ENCODE results near the gene ZBTB20.

The ZBTB20 gene

DNA sequence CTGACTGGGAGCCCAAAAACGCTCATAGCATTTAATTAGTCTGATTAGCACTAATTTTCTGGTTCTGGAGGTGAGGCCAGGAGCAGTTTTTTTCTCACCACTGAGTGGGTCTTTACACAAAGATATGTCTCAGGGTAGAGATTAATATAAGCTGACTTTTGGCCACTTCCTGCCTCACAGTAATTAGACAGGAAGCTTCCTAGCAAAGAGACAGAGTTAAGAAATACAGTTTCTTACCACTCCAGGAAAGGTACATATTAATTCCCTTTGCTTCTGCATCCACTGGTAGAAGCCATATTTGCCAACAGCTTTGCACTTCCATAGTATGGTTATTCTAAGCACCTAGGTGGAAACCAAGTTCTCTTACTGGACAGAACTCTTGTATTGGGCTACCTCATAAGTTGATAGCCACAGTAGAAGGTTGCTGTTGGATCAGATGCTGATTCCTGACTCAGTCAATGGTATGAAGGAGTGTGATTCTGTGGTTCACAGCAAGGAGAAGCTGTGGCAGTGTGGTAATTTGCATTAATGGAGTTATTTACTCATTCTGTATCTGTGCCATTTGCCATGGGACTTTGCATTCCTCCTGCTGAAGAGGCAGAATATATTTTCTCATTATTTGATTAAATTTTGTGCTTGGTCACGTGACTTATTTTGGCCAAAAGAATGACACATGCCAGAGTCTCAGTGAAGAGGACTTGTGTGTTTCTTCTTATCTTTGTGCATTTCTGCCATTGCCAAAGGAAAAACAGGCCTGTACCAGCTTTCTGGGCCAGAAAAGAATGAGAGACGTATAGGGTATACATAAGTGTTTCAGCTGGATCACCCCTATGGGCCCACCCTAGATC lies 17.5 kb upstream of the ZBTB20 start:
- no peak overlapping the region for H3K27ac ChIP-seq (ENCODE audit: low read depth, low read length)
- H2AFZ ChIP-seq (ENCODE audit: low read length, unreplicated experiment) = no peak overlapping the region
- no peaks in the 10 kb centered on the region for H3K27me3 ChIP-seq (ENCODE audit: insufficient read depth, low read length)
- H3K36me3 ChIP-seq (ENCODE audit: insufficient read depth, low read length) = no peaks in the 10 kb centered on the region
- no peaks in the 10 kb centered on the region for H3K4me1 ChIP-seq (ENCODE audit: control insufficient read depth, insufficient read depth, low read length, unreplicated experiment)
- no peak overlapping the region for H3K4me3 ChIP-seq (ENCODE audit: low read depth, low read length)
- H3K79me2 ChIP-seq (ENCODE audit: control insufficient read depth, insufficient read depth, low read length, unreplicated experiment) = no peaks in the 10 kb centered on the region

DNA sequence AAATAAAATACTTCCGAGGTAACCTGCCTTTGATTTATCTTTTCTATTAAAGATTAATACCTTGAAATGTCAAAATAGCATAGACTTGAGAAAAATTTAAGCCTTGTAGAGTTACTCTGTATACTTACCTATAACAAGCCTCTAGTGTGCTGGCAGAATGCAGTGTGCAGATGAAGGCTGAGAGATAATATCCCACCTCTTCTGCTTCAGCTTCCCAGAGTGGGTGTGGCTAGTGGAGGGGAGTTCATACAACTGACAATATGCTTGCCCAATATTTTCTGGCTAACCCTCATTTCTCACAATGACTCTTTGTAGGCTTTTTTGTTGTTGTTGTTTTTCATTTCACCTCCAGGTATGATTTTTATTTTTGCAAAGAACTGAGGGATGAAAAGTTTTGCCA lies 15.7 kb upstream of the ZBTB20 start:
- no peak overlapping the region for H3K27ac ChIP-seq (ENCODE audit: low read depth, low read length)
- no peak overlapping the region for H2AFZ ChIP-seq (ENCODE audit: low read length, unreplicated experiment)
- no peaks in the 10 kb centered on the region for H3K36me3 ChIP-seq (ENCODE audit: insufficient read depth, low read length)
- no peaks in the 10 kb centered on the region for H3K79me2 ChIP-seq (ENCODE audit: control insufficient read depth, insufficient read depth, low read length, unreplicated experiment)
- H3K27me3 ChIP-seq (ENCODE audit: insufficient read depth, low read length) = no peaks in the 10 kb centered on the region
- H3K4me3 ChIP-seq (ENCODE audit: low read depth, low read length) = no peak overlapping the region
- no peaks in the 10 kb centered on the region for H3K4me1 ChIP-seq (ENCODE audit: control insufficient read depth, insufficient read depth, low read length, unreplicated experiment)

DNA sequence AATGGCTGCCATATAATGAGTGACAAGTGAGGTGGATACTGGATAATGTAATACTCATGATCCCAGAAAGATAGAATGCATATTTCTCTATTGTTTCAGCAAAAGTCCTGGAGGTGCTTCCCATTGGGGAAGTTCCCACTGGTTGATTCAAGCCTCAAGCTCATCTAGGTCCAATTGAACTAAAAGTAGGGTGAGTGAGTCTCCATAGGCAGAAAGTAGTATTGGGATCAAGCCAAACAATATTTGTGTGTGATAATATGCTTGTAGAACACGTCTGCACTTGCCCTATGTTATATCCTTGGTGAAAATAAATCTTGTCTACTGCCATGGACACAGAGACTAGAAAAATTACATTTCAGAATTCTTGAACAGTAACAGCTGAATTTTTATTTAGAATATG lies 14.8 kb upstream of the ZBTB20 start:
- no peak overlapping the region for H3K27ac ChIP-seq (ENCODE audit: low read depth, low read length)
- H3K27me3 ChIP-seq (ENCODE audit: insufficient read depth, low read length) = no peaks in the 10 kb centered on the region
- no peaks in the 10 kb centered on the region for H3K79me2 ChIP-seq (ENCODE audit: control insufficient read depth, insufficient read depth, low read length, unreplicated experiment)
- H3K4me3 ChIP-seq (ENCODE audit: low read depth, low read length) = no peak overlapping the region
- no peak overlapping the region for H2AFZ ChIP-seq (ENCODE audit: low read length, unreplicated experiment)
- no peaks in the 10 kb centered on the region for H3K4me1 ChIP-seq (ENCODE audit: control insufficient read depth, insufficient read depth, low read length, unreplicated experiment)
- no peaks in the 10 kb centered on the region for H3K36me3 ChIP-seq (ENCODE audit: insufficient read depth, low read length)

DNA sequence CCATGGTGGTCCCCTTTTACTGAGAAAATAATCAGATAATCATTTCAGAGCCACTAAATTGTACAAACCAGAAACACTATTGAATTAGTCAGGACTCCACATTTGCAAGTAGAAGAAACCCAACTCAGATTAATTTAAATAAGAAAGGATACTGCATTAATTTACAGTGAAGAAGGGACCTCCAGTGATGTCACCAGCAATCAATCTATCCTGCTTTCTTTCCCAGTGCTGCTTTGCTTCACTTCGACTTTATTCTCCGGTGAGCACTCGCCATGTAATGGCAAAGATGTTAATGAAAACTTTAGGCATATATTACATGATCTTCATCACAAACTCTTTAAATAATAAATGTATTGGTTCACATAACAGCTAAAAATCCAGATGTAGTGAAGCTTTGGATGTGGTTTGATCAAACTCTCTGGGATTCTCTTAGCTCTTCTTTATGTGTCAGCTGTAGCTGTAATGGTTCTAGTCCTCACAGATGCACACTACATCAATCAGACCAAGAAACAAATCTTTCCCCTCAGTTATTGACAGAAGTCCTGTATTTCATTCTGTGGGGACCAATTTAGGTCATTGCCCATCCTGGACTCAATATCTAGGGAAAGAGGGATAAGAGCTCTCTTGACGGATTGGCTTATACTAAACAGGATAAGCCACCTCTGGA lies 14.2 kb upstream of the ZBTB20 start:
- no peak overlapping the region for H2AFZ ChIP-seq (ENCODE audit: low read length, unreplicated experiment)
- no peak overlapping the region for H3K27ac ChIP-seq (ENCODE audit: low read depth, low read length)
- no peaks in the 10 kb centered on the region for H3K4me1 ChIP-seq (ENCODE audit: control insufficient read depth, insufficient read depth, low read length, unreplicated experiment)
- H3K79me2 ChIP-seq (ENCODE audit: control insufficient read depth, insufficient read depth, low read length, unreplicated experiment) = no peaks in the 10 kb centered on the region
- no peaks in the 10 kb centered on the region for H3K36me3 ChIP-seq (ENCODE audit: insufficient read depth, low read length)
- no peaks in the 10 kb centered on the region for H3K27me3 ChIP-seq (ENCODE audit: insufficient read depth, low read length)
- no peak overlapping the region for H3K4me3 ChIP-seq (ENCODE audit: low read depth, low read length)

DNA sequence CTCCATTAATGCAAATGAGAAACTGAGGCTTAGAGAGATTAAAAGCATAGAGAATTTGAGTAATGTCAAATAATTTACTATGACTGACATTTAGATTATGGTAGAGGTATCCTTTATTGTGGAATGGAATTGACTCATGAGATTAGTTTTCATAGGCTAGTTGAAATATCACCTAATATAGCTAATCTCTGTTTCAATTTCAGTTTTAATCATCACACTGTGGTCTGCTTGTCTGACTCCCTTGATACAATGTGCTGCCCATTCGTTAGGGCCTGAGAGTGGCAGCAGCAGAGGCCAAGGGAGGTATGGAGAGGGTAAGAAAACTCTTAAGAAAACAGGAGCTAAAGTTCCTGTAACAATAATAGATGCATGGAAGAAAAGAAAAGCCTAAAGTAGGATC lies 13.2 kb upstream of the ZBTB20 start:
- Histone ChIP-seq H2AFZ (ENCODE audit: low read length, unreplicated experiment) (no peak overlapping the region), H3K27ac (ENCODE audit: low read depth, low read length) (no peak overlapping the region), H3K4me3 (ENCODE audit: low read depth, low read length) (no peak overlapping the region), H3K36me3 (ENCODE audit: insufficient read depth, low read length) (no peaks in the 10 kb centered on the region), H3K79me2 (ENCODE audit: control insufficient read depth, insufficient read depth, low read length, unreplicated experiment) (no peaks in the 10 kb centered on the region), H3K27me3 (ENCODE audit: insufficient read depth, low read length) (no peaks in the 10 kb centered on the region), H3K4me1 (ENCODE audit: control insufficient read depth, insufficient read depth, low read length, unreplicated experiment) (no peaks in the 10 kb centered on the region)

DNA sequence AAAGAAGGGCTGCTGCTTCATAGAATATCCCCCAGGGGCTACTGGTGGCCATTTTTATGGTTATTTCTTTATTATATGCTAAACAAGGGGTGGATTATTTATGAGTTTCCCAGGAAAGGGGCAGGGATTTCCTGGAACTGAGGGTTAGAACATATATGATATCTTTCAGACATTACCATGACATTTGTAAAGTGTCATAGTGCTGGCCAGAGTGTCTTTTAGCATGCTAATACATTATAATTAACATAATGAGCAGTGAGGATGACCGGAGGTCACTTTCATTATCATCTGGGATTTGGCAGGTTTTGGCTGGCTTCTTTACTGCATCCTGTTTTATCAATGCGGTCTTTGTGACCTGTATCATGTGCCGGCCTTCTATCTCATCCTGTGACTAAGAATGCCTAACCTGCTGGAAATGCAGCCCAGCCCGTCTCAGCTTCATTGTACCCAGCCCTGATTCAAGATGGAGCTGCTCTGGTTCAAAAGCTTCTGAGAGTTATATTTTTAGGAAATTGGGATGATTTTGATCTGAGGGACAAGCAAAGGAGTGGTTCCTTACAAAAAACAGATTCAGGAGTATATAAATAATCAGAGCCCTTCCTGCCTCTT lies 9.1 kb upstream of the ZBTB20 start:
- no peaks in the 10 kb centered on the region for H3K27me3 ChIP-seq (ENCODE audit: insufficient read depth, low read length)
- H3K27ac ChIP-seq (ENCODE audit: low read depth, low read length) = no peak overlapping the region
- H3K4me1 ChIP-seq (ENCODE audit: control insufficient read depth, insufficient read depth, low read length, unreplicated experiment) = no peaks in the 10 kb centered on the region
- H3K36me3 ChIP-seq (ENCODE audit: insufficient read depth, low read length) = no peaks in the 10 kb centered on the region
- no peaks in the 10 kb centered on the region for H3K79me2 ChIP-seq (ENCODE audit: control insufficient read depth, insufficient read depth, low read length, unreplicated experiment)
- no peak overlapping the region for H3K4me3 ChIP-seq (ENCODE audit: low read depth, low read length)
- no peak overlapping the region for H2AFZ ChIP-seq (ENCODE audit: low read length, unreplicated experiment)

DNA sequence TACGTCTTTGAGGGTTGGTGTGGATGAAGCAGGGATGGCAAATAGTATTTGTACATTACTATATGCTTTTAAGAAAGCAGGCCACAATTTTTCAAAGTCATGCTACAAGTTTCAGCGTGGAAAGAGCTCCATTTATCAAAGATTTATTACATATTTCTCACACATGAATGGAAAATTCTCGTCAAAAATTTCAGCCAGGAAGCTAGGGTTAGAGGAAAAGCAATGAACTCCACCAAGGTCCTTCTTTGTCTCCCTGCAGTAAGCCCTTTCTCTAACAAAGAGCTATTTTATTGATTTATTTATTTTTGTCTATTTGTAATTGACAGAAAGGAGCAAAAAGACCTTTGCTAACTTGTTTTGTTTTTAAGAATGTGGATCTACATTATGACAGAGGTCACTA lies 7.5 kb upstream of the ZBTB20 start:
- no peaks in the 10 kb centered on the region for H3K27me3 ChIP-seq (ENCODE audit: insufficient read depth, low read length)
- H3K36me3 ChIP-seq (ENCODE audit: insufficient read depth, low read length) = no peaks in the 10 kb centered on the region
- H2AFZ ChIP-seq (ENCODE audit: low read length, unreplicated experiment) = no peak overlapping the region
- no peak overlapping the region for H3K27ac ChIP-seq (ENCODE audit: low read depth, low read length)
- H3K79me2 ChIP-seq (ENCODE audit: control insufficient read depth, insufficient read depth, low read length, unreplicated experiment) = no peaks in the 10 kb centered on the region
- H3K4me3 ChIP-seq (ENCODE audit: low read depth, low read length) = no peak overlapping the region
- no peaks in the 10 kb centered on the region for H3K4me1 ChIP-seq (ENCODE audit: control insufficient read depth, insufficient read depth, low read length, unreplicated experiment)

DNA sequence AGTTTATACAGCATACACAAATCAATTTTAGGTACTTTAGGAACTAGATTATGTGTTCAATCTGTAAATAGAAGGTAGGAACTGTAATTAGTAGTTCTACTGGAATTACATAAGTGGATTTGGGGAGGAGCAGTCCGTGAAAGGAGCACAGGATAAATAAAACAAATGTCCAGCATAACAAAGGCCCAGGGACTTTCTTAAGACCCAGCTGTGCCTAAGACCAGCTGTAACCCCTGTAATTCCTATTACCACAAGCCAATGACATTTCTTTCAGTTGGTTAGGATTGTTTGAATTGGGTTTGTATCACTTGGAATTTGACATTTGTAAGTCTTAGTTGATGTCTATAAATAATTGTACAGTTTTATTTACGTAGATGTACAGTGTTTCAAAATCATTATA lies 4.8 kb upstream of the ZBTB20 start:
- Histone ChIP-seq H3K27me3 (ENCODE audit: insufficient read depth, low read length) (no peaks in the 10 kb centered on the region), H3K4me1 (ENCODE audit: control insufficient read depth, insufficient read depth, low read length, unreplicated experiment) (peaks cover 8% of the 10 kb centered on the region), H3K4me3 (ENCODE audit: low read depth, low read length) (no peak overlapping the region), H3K27ac (ENCODE audit: low read depth, low read length) (no peak overlapping the region), H3K79me2 (ENCODE audit: control insufficient read depth, insufficient read depth, low read length, unreplicated experiment) (no peaks in the 10 kb centered on the region), H2AFZ (ENCODE audit: low read length, unreplicated experiment) (no peak overlapping the region), H3K36me3 (ENCODE audit: insufficient read depth, low read length) (no peaks in the 10 kb centered on the region)

DNA sequence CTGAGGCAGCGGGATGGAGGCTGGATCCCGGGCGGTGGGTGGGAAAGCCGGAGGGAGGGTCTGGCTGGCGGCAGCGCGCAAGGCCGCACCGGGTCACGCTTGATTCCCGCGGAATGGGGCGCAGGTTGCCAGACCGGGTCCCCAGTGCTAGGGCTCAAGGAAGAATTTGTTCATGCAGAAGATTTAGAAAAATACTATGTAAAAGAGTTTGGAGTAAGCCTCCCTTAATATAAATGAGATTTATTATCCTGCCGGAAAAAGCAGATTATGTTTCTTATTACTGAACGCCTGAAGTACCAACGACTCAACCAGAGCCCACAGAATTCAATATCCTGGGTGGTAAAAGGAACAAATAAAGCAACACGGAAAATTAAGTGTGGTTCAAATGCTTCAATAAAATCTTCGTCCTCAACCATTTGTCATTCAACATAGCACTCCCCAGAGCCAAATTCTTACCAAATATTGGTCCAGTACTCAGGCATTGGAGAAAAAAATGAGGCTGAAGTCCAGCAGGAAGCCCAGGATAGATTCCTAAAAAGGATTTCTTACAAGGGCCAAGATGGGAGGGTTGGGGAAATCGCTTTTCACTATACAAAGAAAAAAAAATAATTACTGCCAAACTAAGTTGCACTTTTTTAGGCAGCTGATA lies 1.2 kb upstream of the ZBTB20 start:
- H3K4me1 ChIP-seq (ENCODE audit: control insufficient read depth, insufficient read depth, low read length, unreplicated experiment) = peaks cover 17% of the 10 kb centered on the region
- peak overlapping the region; percentile 88 for H3K4me3 ChIP-seq (ENCODE audit: low read depth, low read length)
- H3K27me3 ChIP-seq (ENCODE audit: insufficient read depth, low read length) = no peaks in the 10 kb centered on the region
- no peaks in the 10 kb centered on the region for H3K36me3 ChIP-seq (ENCODE audit: insufficient read depth, low read length)
- H3K27ac ChIP-seq (ENCODE audit: low read depth, low read length) = peak overlapping the region; percentile 92
- peak overlapping the region; percentile 68 for H2AFZ ChIP-seq (ENCODE audit: low read length, unreplicated experiment)
- H3K79me2 ChIP-seq (ENCODE audit: control insufficient read depth, insufficient read depth, low read length, unreplicated experiment) = peaks cover 5% of the 10 kb centered on the region

DNA sequence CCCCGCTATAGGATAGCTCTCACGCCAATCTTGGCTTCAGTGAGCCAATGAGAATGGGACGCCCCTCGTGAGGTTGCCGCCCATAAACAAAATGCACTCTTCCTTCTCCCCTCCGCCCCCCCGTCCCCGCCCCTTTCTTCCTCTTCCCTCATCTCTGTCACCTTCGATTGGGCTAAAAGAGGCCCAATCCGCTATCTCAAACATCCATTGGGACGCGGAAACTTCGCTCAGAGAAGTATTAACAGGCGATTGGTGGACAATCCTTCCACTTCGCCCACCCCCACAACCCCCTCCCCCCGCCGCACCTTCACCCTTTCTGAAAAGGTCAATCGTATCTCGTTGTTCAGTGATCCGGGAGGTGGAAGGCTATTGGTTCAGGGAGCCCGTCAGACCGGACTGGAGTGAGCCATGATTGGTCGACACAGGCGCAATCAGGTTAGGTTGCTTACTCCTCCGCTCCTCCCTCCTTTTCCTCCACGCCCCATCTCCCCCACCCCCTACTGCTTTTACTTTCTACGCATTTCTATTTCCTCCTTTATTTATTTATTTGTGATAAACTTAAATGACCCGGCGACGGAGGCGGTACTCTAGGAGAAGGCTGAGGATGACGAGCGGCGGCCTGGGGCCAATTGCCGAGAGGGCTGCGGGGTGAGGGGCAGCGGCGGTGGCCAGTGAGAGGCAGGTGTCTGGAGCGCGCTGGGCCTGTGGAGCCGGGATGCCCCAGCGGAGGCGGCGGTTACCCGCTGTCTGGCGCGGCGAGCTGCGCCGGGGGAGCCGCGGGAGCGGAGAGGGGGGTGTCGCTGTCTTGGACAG lies 447 bp upstream of the ZBTB20 start:
- H3K36me3 ChIP-seq (ENCODE audit: insufficient read depth, low read length) = no peaks in the 10 kb centered on the region
- H3K4me3 ChIP-seq (ENCODE audit: low read depth, low read length) = peak overlapping the region; percentile 95
- no peaks in the 10 kb centered on the region for H3K27me3 ChIP-seq (ENCODE audit: insufficient read depth, low read length)
- H3K27ac ChIP-seq (ENCODE audit: low read depth, low read length) = peak overlapping the region; percentile 92
- peaks cover 5% of the 10 kb centered on the region for H3K79me2 ChIP-seq (ENCODE audit: control insufficient read depth, insufficient read depth, low read length, unreplicated experiment)
- H3K4me1 ChIP-seq (ENCODE audit: control insufficient read depth, insufficient read depth, low read length, unreplicated experiment) = peaks cover 17% of the 10 kb centered on the region
- H2AFZ ChIP-seq (ENCODE audit: low read length, unreplicated experiment) = peak overlapping the region; percentile 68

All from ACC112 (cell line).